GM12891 (cell line): ENCODE results near the gene JMJD7.

ENCODE experiments used
- DNase-seq: peaks from one replicate; pipeline ENCODE4 v3.0.0; 2011; ENCODE audit warnings: low spot score; ENCODE audit not compliant: insufficient read length
- FAIRE-seq: peaks from 2 replicates; lab custom pipeline; 2011; peaks lifted over from hg19 to GRCh38; lab: Jason Lieb, UNC
- PAX5 ChIP-seq: IDR thresholded peaks from 2 replicates; pipeline ENCODE4 v1.6.1; 2011; ENCODE audit warnings: low read length, moderate library complexity, mild to moderate bottlenecking; ENCODE audit not compliant: insufficient read depth, severe bottlenecking
- POLR2A ChIP-seq: IDR thresholded peaks from 2 replicates; pipeline ENCODE4 v1.6.1; 2011; ENCODE audit warnings: low read depth, low read length, control low read depth
- POLR2AphosphoS5 ChIP-seq: IDR thresholded peaks from 2 replicates; pipeline ENCODE4 v1.6.1; 2011; ENCODE audit warnings: low read depth, low read length, control low read depth
- POU2F2 ChIP-seq: IDR thresholded peaks from 2 replicates; pipeline ENCODE4 v1.6.1; 2011; ENCODE audit warnings: low read depth, mild to moderate bottlenecking, control low read depth, low read length, moderate library complexity
- SPI1 ChIP-seq: IDR thresholded peaks from 2 replicates; pipeline ENCODE4 v1.6.1; 2011; ENCODE audit warnings: low read depth, low read length, control low read depth
- TAF1 ChIP-seq: IDR thresholded peaks from 2 replicates; pipeline ENCODE4 v1.6.1; 2011; ENCODE audit warnings: low read depth, low read length, control low read depth

The JMJD7 gene

GRCh38 chr15:41809526-41810220 lies 18.2 kb upstream of the JMJD7 start:
- no peak for TF ChIP-seq POLR2AphosphoS5
- TF ChIP-seq POLR2A = no peak
- TF ChIP-seq SPI1 = no peak
- TF ChIP-seq POU2F2 = no peak
- TF ChIP-seq TAF1 = no peak
- TF ChIP-seq PAX5 = no peak
- no peak for DNase-seq
- no peak for FAIRE-seq

GRCh38 chr15:41810651-41811431 lies 17.1 kb upstream of the JMJD7 start:
- FAIRE-seq = no peak
- no peak for TF ChIP-seq POLR2A
- no peak for TF ChIP-seq SPI1
- TF ChIP-seq TAF1 = no peak
- TF ChIP-seq PAX5 = no peak
- no peak for TF ChIP-seq POLR2AphosphoS5
- no peak for TF ChIP-seq POU2F2
- no peak for DNase-seq

- FAIRE-seq (peak; percentile 88), DNase-seq (peak; percentile 75)
- TF ChIP-seq POLR2A (no peak), SPI1 (no peak), TAF1 (no peak), POU2F2 (no peak), PAX5 (no peak), POLR2AphosphoS5 (no peak)
Measured at GRCh38 chr15:41811432-41812195, 16.3 kb upstream of the JMJD7 start.

GRCh38 chr15:41812820-41813375 lies 15.0 kb upstream of the JMJD7 start:
- DNase-seq (no peak), FAIRE-seq (no peak)
- TF ChIP-seq SPI1 (no peak), POLR2A (no peak), POLR2AphosphoS5 (no peak), TAF1 (no peak), PAX5 (no peak), POU2F2 (no peak)

GRCh38 chr15:41813426-41813825 lies 14.5 kb upstream of the JMJD7 start:
- DNase-seq (no peak), FAIRE-seq (no peak)
- no peak for TF ChIP-seq POU2F2
- no peak for TF ChIP-seq SPI1
- TF ChIP-seq POLR2A = no peak
- TF ChIP-seq TAF1 = no peak
- no peak for TF ChIP-seq POLR2AphosphoS5
- TF ChIP-seq PAX5 = no peak

- FAIRE-seq (no peak), DNase-seq (no peak)
- TF ChIP-seq PAX5 (no peak), POLR2AphosphoS5 (no peak), TAF1 (no peak), POLR2A (no peak)
Measured at GRCh38 chr15:41814534-41814933, 13.4 kb upstream of the JMJD7 start.

GRCh38 chr15:41816788-41817187 lies 11.1 kb upstream of the JMJD7 start:
- no peak for TF ChIP-seq POLR2AphosphoS5
- TF ChIP-seq PAX5 = no peak
- DNase-seq (no peak), FAIRE-seq (no peak)

- TF ChIP-seq TAF1 (no peak), POLR2AphosphoS5 (no peak), POU2F2 (no peak), POLR2A (no peak)
- no peak for FAIRE-seq
- no peak for DNase-seq
Measured at GRCh38 chr15:41817327-41817726, 10.6 kb upstream of the JMJD7 start.

- TF ChIP-seq TAF1 (no peak), PAX5 (no peak), POLR2A (no peak), POU2F2 (no peak), SPI1 (no peak), POLR2AphosphoS5 (no peak)
- no peak for DNase-seq
- no peak for FAIRE-seq
Measured at GRCh38 chr15:41817781-41818180, 10.1 kb upstream of the JMJD7 start.

- TF ChIP-seq POU2F2 = no peak
- no peak for FAIRE-seq
Measured at GRCh38 chr15:41819455-41820050, 8.3 kb upstream of the JMJD7 start.

More at GRCh38 chr15:41819455-41820050, 8.3 kb upstream of the JMJD7 start:
- DNase-seq = no peak
